NB4 (cell line): ENCODE measurements around the gene DBI.

Experiments
- DNase-seq: peaks from one replicate; pipeline ENCODE4 v3.0.0; 2010; ENCODE audit warnings: low read depth
- H3K4me3 ChIP-seq: one replicate; pipeline ENCODE4 v1.5.1; 2011; ENCODE audit warnings: mild to moderate bottlenecking, low read depth, low read length, moderate library complexity
- CTCF ChIP-seq: IDR thresholded peaks from one replicate; pipeline ENCODE4 v1.5.1; 2012; ENCODE audit warnings: low read depth, low read length
- MYC ChIP-seq: IDR thresholded peaks from 2 replicates; pipeline ENCODE4 v1.6.1; 2011; ENCODE audit warnings: low read depth, low read length
- POLR2A ChIP-seq: IDR thresholded peaks from 2 replicates; pipeline ENCODE4 v1.6.1; 2011; ENCODE audit warnings: mild to moderate bottlenecking; ENCODE audit not compliant: insufficient read length; ENCODE audit errors: extremely low read depth
- TF ChIP-seq, protein P1 (sequence below): IDR thresholded peaks from 2 replicates; pipeline ENCODE4 v1.6.1; 2011; ENCODE audit warnings: low read depth, low read length

The DBI gene

GRCh38 chr2:119421741-119422140, 55.0 kb downstream of the DBI start:
- no peak for DNase-seq
- no peak for TF ChIP-seq CTCF
- no peak for TF ChIP-seq POLR2A
- TF ChIP-seq, protein P1, sequence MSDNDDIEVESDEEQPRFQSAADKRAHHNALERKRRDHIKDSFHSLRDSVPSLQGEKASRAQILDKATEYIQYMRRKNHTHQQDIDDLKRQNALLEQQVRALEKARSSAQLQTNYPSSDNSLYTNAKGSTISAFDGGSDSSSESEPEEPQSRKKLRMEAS = no peak
- TF ChIP-seq MYC = no peak
- H3K4me3 ChIP-seq = no peak overlapping the region
